COLO829 (cell line): ENCODE data around the gene CDK3.

Experiments
- DNase-seq: peaks from one replicate; pipeline ENCODE4 v3.0.0; 2012; ENCODE audit warnings: low spot score

Gene CDK3

GRCh38 chr17:76014100-76014924 lies 13.7 kb downstream of the CDK3 start:
- DNase-seq, result peak; percentile 70

GRCh38 chr17:76014925-76015261 lies 14.2 kb downstream of the CDK3 start:
- DNase-seq, result no peak

DNA sequence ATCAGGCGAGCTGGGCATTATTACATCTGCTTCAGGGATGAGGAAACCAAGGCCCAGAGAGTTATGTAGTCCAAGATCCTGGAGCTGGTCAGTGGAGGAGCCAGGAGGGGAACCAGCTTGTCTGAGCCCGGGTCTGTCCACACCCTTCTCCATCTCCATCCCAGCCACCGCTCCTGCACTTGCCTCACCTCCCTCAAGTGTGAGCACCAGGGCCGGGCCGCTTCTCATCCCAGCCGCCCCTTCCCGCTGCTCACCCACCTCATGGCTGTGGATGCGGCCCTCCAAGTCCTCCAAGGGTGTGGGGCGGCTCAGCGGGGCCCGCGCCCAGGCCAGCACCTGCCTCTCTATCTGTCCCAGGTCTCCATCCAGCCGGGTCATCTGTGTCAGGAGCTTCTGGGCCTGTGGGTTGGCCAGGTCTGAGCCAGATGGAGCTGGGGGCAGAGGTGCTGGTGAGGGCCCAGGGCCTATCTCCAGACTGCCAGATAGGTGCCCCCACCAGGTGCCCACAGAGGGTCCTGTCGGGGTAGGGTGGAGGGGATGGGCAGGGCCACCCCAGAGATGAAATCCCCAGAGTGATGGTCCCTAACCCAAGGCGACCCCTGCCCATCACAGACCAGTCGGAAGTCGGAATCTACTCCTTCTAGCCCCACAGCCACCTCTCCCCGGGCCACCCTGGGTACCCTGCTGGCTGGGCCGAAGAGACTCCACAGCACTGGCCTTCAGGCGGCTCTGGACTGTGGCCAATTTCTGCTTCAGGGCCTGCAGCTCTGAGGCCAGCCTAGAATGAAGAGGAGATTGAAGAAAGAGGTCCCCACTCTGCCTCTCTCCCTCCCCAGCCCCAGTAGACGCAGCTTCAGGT lies 17.1 kb downstream of the CDK3 start:
- DNase-seq, result no peak

DNA sequence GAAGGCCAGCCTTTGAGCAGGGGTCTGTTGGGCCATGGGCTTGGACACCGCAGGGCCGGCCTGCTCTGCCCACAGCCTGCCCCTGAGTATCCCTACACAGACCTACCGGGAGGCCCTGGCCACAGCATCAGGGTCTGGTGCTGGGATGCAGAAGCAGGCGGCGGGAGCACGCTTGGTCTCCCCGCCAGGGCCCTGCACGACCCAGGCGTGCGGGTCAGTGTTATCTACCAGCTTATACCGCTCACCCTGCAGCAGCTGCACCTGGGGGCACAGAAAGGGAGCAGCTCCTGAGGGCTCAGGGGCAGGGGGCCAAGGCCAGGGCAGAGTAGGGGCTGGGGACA lies 17.7 kb downstream of the CDK3 start:
- DNase-seq, result no peak

GRCh38 chr17:76018801-76019200 lies 18.1 kb downstream of the CDK3 start:
- DNase-seq, result no peak

GRCh38 chr17:76019833-76020467 lies 19.3 kb downstream of the CDK3 start:
- DNase-seq, result no peak

DNA sequence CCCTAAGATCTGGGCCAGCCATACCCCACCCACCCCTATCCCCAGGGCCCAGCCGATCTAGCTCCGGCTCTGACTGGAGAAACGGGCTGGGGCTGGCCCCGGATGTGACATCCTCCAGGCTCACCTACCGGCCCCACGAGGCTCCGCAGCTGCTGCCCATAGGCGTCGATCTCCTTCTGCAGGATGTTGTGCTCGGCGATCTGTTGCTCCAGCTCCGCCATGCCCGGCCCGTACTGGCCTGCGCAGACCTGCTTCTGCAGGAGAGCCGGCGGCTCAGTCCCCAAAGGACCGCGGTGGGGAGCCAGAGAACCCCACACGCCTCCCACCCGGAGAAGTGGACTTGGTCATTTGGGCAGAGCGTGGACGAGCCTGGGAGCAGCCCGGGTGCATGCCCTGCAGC lies 21.6 kb downstream of the CDK3 start:
- no peak for DNase-seq

GRCh38 chr17:76022973-76023899 lies 22.6 kb downstream of the CDK3 start:
- DNase-seq, result no peak

DNA sequence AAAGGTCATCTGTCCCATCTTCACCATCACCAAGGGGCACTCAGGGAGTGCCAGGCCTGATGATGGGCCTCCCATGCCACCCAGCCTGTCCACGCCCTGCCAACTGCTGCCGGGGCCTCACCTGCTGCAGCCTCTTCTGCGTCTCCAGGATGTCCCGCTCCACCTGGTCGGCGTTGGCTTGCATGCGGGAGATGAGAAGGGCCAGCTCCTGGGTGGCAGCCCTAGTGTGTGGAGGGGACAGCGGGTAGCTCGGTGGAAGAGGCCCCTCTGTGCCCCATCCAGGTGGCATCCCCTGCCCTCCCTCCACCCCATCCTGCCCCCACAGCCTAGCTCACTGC lies 23.2 kb downstream of the CDK3 start:
- DNase-seq, result no peak

DNA sequence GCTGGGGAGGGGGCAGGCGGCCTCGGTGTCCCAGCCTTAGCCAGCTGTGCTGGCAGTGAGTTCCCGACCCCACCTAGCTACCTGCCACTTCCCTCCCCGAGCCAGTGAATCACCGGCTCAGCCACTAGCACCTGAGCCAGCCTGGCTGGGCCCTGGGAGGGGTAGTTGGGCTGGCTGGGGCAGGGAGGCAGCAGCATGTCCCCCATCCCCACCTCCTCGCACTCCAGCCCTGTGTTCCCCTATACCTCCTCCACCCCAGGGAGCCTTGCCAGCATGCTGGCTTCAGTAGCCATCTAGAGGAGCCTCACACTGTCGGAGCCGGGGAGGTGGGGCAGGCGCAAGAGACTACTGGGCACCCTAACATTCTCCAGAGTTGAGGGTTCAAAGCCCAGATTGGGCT lies 23.7 kb downstream of the CDK3 start:
- no peak for DNase-seq

GRCh38 chr17:76025294-76025693 lies 24.6 kb downstream of the CDK3 start:
- no peak for DNase-seq

DNA sequence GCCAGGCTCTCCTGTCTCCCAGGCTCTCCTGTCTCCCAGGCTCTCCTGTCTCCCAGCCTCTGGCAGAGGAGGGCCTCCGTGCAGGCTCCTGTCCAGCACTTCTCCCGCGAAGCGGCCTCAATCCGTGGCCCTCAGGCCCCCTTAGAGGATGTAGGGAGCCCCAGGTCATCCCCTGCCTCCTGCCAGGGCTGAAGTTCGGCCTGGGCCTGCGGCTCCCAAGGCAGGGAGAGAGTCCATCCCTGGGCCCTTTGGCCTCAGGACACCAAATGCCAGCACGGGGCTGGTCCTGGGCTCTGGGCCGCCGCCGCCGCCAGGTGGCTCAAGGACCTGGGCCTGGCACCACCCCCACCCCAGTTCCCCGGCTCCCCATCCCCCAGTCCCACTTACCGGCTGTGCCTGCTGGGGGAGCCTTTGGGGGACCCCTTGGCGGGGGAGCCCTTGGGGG lies 26.1 kb downstream of the CDK3 start:
- DNase-seq, result no peak

DNA sequence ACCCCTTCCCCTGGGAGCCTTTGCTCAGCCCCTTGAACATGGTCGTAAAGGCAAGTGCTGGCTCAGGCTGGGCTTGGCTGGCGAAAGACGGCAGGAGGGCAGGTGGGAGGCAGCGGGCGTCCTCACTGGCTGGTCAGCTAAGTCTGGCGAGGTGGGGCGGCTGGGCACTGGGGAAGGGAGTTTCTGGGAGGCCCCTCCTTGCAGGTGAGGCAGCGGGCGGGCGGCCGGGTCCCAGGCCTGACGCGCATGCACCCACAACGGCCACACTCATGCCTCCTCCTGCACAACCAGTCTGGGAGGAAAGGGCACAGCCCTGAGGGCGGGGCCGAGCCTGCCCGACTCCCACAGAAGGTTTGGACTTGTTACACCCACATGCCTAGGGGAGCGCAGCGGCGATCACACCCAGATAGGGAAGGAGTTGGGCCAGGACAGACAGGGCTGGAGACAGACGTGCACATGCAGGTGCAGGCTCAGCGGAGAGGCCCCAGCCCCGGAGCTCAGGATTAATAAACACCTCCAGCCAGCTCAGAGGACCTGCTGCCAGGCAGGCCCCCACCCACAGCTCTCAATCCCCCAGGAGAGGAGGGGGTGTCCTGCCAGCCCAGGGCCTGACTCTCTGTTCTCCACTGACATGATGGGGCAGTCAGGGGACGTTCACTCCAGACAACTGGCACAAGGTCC lies 26.6 kb downstream of the CDK3 start, which contains the start of gene EVPL:
TSS of gene EVPL (minus strand) at position 148 of the 681 bp plus-strand sequence. CDS start at position 40, 108 bp downstream.
- no peak for DNase-seq

- no peak for DNase-seq
These were observed 31.6 kb downstream of the CDK3 start for GRCh38 chr17:76032073-76032779.

DNA sequence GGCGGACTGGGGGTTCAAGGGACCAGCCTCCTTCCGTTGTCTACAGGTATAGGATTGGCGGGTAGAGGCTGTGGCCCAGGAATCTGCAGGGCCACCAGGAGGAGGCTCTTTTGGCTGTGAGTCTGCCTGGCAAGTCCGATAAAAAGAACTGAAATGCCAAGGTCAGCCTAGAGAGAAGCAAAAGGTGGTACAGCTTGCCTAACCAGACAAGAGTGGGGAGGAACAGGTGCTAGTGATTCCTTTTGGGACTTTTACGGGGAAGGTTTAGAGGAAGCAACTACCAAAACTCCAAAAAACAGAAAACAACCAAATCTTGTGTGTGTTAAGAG lies 32.1 kb downstream of the CDK3 start:
- no peak for DNase-seq

GRCh38 chr17:76033139-76033538 lies 32.5 kb downstream of the CDK3 start:
- DNase-seq, result no peak

- no peak for DNase-seq
These were observed 34.0 kb downstream of the CDK3 start for GRCh38 chr17:76034428-76035350.

GRCh38 chr17:76036497-76037261 lies 36.0 kb downstream of the CDK3 start:
- no peak for DNase-seq

GRCh38 chr17:76038050-76038449 lies 37.4 kb downstream of the CDK3 start:
- no peak for DNase-seq
